Activated CD4-positive, alpha-beta T cell treated with anti-CD3 and anti-CD28 coated beads for 36 hours (primary cell): Measurements from ENCODE around the gene CWC27. TPM values are rescaled to one million over a fixed set of nuclear protein-coding genes. Genes with fewer than 3 reads are reported as not detected.

ENCODE experiments used
- ATAC-seq: fragments of 200-7000 bp; cut with Tn5 transposase; one replicate; pipeline ENCODE4 v1.10.0; 2021; ENCODE audit warnings: mild to moderate bottlenecking, moderate library complexity
- CTCF ChIA-PET: fragments of 350-600 bp; sonication (Branson Sonifier 250); formaldehyde crosslinking; loops from one replicate; lab custom pipeline; 2021; ENCODE audit warnings: antibody characterized with exemption; lab: Charles Lee
- POLR2A ChIA-PET: fragments of 350-600 bp; sonication (Branson Sonifier 250); formaldehyde crosslinking; loops from one replicate; lab custom pipeline; 2021; ENCODE audit warnings: antibody characterized with exemption, inconsistent platforms; lab: Charles Lee
- DNase-seq: peaks from one replicate; pipeline ENCODE4 v3.0.0-alpha.2; 2020
- H3K27ac Mint-ChIP-seq: one replicate; pipeline ENCODE4 v1.8.0; 2021; ENCODE audit warnings: mixed read lengths
- H3K27me3 Mint-ChIP-seq: one replicate; pipeline ENCODE4 v1.8.0; 2021; ENCODE audit warnings: mixed read lengths
- H3K36me3 Mint-ChIP-seq: one replicate; pipeline ENCODE4 v1.8.0; 2021; ENCODE audit warnings: low read depth, mixed read lengths
- H3K4me1 Mint-ChIP-seq: one replicate; pipeline ENCODE4 v1.8.0; 2021; ENCODE audit warnings: mixed read lengths
- H3K4me3 Mint-ChIP-seq: one replicate; pipeline ENCODE4 v1.8.0; 2021; ENCODE audit warnings: mild to moderate bottlenecking, moderate library complexity, mixed read lengths
- H3K9me3 Mint-ChIP-seq: one replicate; pipeline ENCODE4 v1.8.0; 2021; ENCODE audit warnings: low read depth, mixed read lengths
- intact Hi-C, 2 experiments: fragments of 100-400 bp; cut with DNase I in 1 of 2; cut with micrococcal nuclease in 1 of 2; formaldehyde crosslinking; loops; one replicate each; pipeline versions ENCODE4 v1.14.2 to v1.15.1; 2022 to 2024; cut with DNase I, micrococcal nuclease
- total RNA-seq, 2 experiments: library from RNA; stranded (reverse); gene quantifications; one replicate each; pipeline ENCODE4 v1.2.3, GENCODE V29; 2021

The CWC27 gene
- total RNA-seq, 2 experiments from 2014 or later, result 35.4 to 35.8 TPM

GRCh38 chr5:64836786-64837185, 68.1 kb downstream of the CWC27 start:
- POLR2A ChIA-PET, result no interaction called here
- ATAC-seq (peak; percentile 19), DNase-seq (no peak)
- H3K9me3 Mint-ChIP-seq, result no peaks in the 10 kb centered on the region
- no peaks in the 10 kb centered on the region for H3K27me3 Mint-ChIP-seq
- CTCF ChIA-PET, result interaction anchor here (0.6 kb wide), 1 partner anchor 11 kb away, joined by 3 read pairs; no protein-coding TSS in a partner anchor
- H3K4me3 Mint-ChIP-seq, result no peak overlapping the region
- peaks cover 3% of the 10 kb centered on the region for H3K4me1 Mint-ChIP-seq
- H3K27ac Mint-ChIP-seq, result no peak overlapping the region
- H3K36me3 Mint-ChIP-seq, result peaks cover 35% of the 10 kb centered on the region
- intact Hi-C loops, result no loop called here

GRCh38 chr5:64838376-64838775, 69.6 kb downstream of the CWC27 start:
- Mint-ChIP-seq H3K9me3 (no peaks in the 10 kb centered on the region), H3K27ac (no peak overlapping the region), H3K4me3 (no peak overlapping the region), H3K36me3 (peaks cover 35% of the 10 kb centered on the region), H3K27me3 (no peaks in the 10 kb centered on the region), H3K4me1 (peaks cover 3% of the 10 kb centered on the region)
- POLR2A ChIA-PET, result no interaction called here
- CTCF ChIA-PET, result interaction anchor here (0.7 kb wide), 2 partner anchors 49 to 303 kb away, joined by 3 read pairs; no protein-coding TSS in a partner anchor
- ATAC-seq, result no peak
- intact Hi-C loops, result no loop called here
- no peak for DNase-seq

GRCh38 chr5:64838803-64839202, 70.1 kb downstream of the CWC27 start:
- peaks cover 2% of the 10 kb centered on the region for H3K9me3 Mint-ChIP-seq
- ChIA-PET CTCF (interaction anchor here (0.7 to 0.9 kb wide), 3 partner anchors 49 to 303 kb away, joined by 3 read pairs; no protein-coding TSS in a partner anchor), POLR2A (no interaction called here)
- H3K4me3 Mint-ChIP-seq, result no peak overlapping the region
- intact Hi-C loops, result no loop called here
- H3K4me1 Mint-ChIP-seq, result peaks cover 3% of the 10 kb centered on the region
- DNase-seq (no peak), ATAC-seq (no peak)
- H3K27me3 Mint-ChIP-seq, result no peaks in the 10 kb centered on the region
- peaks cover 36% of the 10 kb centered on the region for H3K36me3 Mint-ChIP-seq
- H3K27ac Mint-ChIP-seq, result no peak overlapping the region

- H3K4me1 Mint-ChIP-seq, result peaks cover 3% of the 10 kb centered on the region
- H3K27me3 Mint-ChIP-seq, result no peaks in the 10 kb centered on the region
- ChIA-PET POLR2A (no interaction called here), CTCF (no interaction called here)
- no peak for DNase-seq
- H3K4me3 Mint-ChIP-seq, result no peak overlapping the region
- peaks cover 9% of the 10 kb centered on the region for H3K9me3 Mint-ChIP-seq
- intact Hi-C loops, result no loop called here
- H3K27ac Mint-ChIP-seq, result no peak overlapping the region
- peaks cover 45% of the 10 kb centered on the region for H3K36me3 Mint-ChIP-seq
- ATAC-seq, result no peak
Measured at GRCh38 chr5:64839936-64840335, 71.2 kb downstream of the CWC27 start.

- Mint-ChIP-seq H3K27me3 (no peaks in the 10 kb centered on the region), H3K4me3 (no peak overlapping the region), H3K4me1 (peaks cover 3% of the 10 kb centered on the region), H3K9me3 (peaks cover 17% of the 10 kb centered on the region), H3K36me3 (peaks cover 55% of the 10 kb centered on the region), H3K27ac (no peak overlapping the region)
- POLR2A ChIA-PET, result no interaction called here
- CTCF ChIA-PET, result no interaction called here
- intact Hi-C loops, result no loop called here
- ATAC-seq (no peak), DNase-seq (no peak)
Measured at GRCh38 chr5:64840958-64841357, 72.2 kb downstream of the CWC27 start.

- no peak overlapping the region for H3K4me3 Mint-ChIP-seq
- intact Hi-C loops, result no loop called here
- no peaks in the 10 kb centered on the region for H3K4me1 Mint-ChIP-seq
- ChIA-PET POLR2A (no interaction called here), CTCF (no interaction called here)
- H3K36me3 Mint-ChIP-seq, result peaks cover 6% of the 10 kb centered on the region
- H3K27ac Mint-ChIP-seq, result no peak overlapping the region
- ATAC-seq, result no peak
- DNase-seq, result no peak
- H3K27me3 Mint-ChIP-seq, result no peaks in the 10 kb centered on the region
- no peaks in the 10 kb centered on the region for H3K9me3 Mint-ChIP-seq
Measured at GRCh38 chr5:64853777-64854176, 85.0 kb downstream of the CWC27 start.

- intact Hi-C loops, result no loop called here
- POLR2A ChIA-PET, result no interaction called here
- H3K4me1 Mint-ChIP-seq, result no peaks in the 10 kb centered on the region
- no peaks in the 10 kb centered on the region for H3K27me3 Mint-ChIP-seq
- no peaks in the 10 kb centered on the region for H3K9me3 Mint-ChIP-seq
- ATAC-seq (no peak), DNase-seq (no peak)
- no peak overlapping the region for H3K4me3 Mint-ChIP-seq
- H3K36me3 Mint-ChIP-seq, result peaks cover 4% of the 10 kb centered on the region
- H3K27ac Mint-ChIP-seq, result no peak overlapping the region
- CTCF ChIA-PET, result interaction anchor here (0.6 kb wide), 1 partner anchor 132 kb away, joined by 3 read pairs; no protein-coding TSS in a partner anchor
Measured at GRCh38 chr5:64854855-64855254, 86.1 kb downstream of the CWC27 start.

- no peak for ATAC-seq
- H3K36me3 Mint-ChIP-seq, result peaks cover 2% of the 10 kb centered on the region
- CTCF ChIA-PET, result interaction anchor here (0.6 kb wide), 1 partner anchor 494 kb away, joined by 3 read pairs; no protein-coding TSS in a partner anchor
Measured at GRCh38 chr5:64859881-64860280, 91.2 kb downstream of the CWC27 start.

GRCh38 chr5:64861281-64861680, 92.6 kb downstream of the CWC27 start:
- ChIA-PET CTCF (no interaction called here), POLR2A (no interaction called here)
- Mint-ChIP-seq H3K4me1 (no peaks in the 10 kb centered on the region), H3K9me3 (no peaks in the 10 kb centered on the region), H3K27ac (no peak overlapping the region), H3K36me3 (peaks cover 2% of the 10 kb centered on the region), H3K27me3 (no peaks in the 10 kb centered on the region), H3K4me3 (no peak overlapping the region)
- intact Hi-C loops, result no loop called here
- DNase-seq (no peak), ATAC-seq (peak; percentile 44)

More at GRCh38 chr5:64859881-64860280, 91.2 kb downstream of the CWC27 start:
- POLR2A ChIA-PET, result no interaction called here
- no peak for DNase-seq
- intact Hi-C loops, result no loop called here
- no peak overlapping the region for H3K27ac Mint-ChIP-seq
- no peaks in the 10 kb centered on the region for H3K4me1 Mint-ChIP-seq
- H3K4me3 Mint-ChIP-seq, result no peak overlapping the region
- no peaks in the 10 kb centered on the region for H3K9me3 Mint-ChIP-seq
- no peaks in the 10 kb centered on the region for H3K27me3 Mint-ChIP-seq

GRCh38 chr5:64864171-64864570, 95.4 kb downstream of the CWC27 start:
- Mint-ChIP-seq H3K9me3 (no peaks in the 10 kb centered on the region), H3K27me3 (no peaks in the 10 kb centered on the region), H3K4me3 (no peak overlapping the region), H3K36me3 (no peaks in the 10 kb centered on the region), H3K4me1 (no peaks in the 10 kb centered on the region), H3K27ac (no peak overlapping the region)
- intact Hi-C loops, result no loop called here
- ATAC-seq (no peak), DNase-seq (no peak)
- ChIA-PET CTCF (no interaction called here), POLR2A (no interaction called here)

- DNase-seq (no peak), ATAC-seq (no peak)
- Mint-ChIP-seq H3K36me3 (no peaks in the 10 kb centered on the region), H3K4me3 (no peak overlapping the region), H3K9me3 (no peaks in the 10 kb centered on the region), H3K27ac (no peak overlapping the region), H3K27me3 (no peaks in the 10 kb centered on the region), H3K4me1 (peaks cover 4% of the 10 kb centered on the region)
- intact Hi-C loops, result no loop called here
- CTCF ChIA-PET, result no interaction called here
- POLR2A ChIA-PET, result no interaction called here
Measured at GRCh38 chr5:64865662-64866061, 96.9 kb downstream of the CWC27 start.

GRCh38 chr5:64869419-64869818, 100.7 kb downstream of the CWC27 start:
- POLR2A ChIA-PET, result no interaction called here
- intact Hi-C loops, result no loop called here
- no peaks in the 10 kb centered on the region for H3K36me3 Mint-ChIP-seq
- H3K4me3 Mint-ChIP-seq, result no peak overlapping the region
- no peaks in the 10 kb centered on the region for H3K27me3 Mint-ChIP-seq
- peaks cover 4% of the 10 kb centered on the region for H3K4me1 Mint-ChIP-seq
- CTCF ChIA-PET, result interaction anchor here (0.6 kb wide), 1 partner anchor 125 kb away, joined by 5 read pairs; no protein-coding TSS in a partner anchor
- no peak for DNase-seq
- ATAC-seq, result peak; percentile 30
- H3K27ac Mint-ChIP-seq, result no peak overlapping the region
- H3K9me3 Mint-ChIP-seq, result no peaks in the 10 kb centered on the region
